Middle frontal gyrus (tissue), 1 donor: ENCODE measurements around the gene TMEM63A.
A peak's percentile ranks its signal among the peaks of the same experiment; 100 is the strongest.
"Not testable (repeated sequence)": the region's sequence is repeated elsewhere in the genome, so short reads cannot be mapped to it uniquely, and the experiment has no call there.

ENCODE experiments used
- DNase-seq: peaks from one replicate; pipeline ENCODE4 v3.0.0-alpha.2; 2015; ENCODE audit warnings: low spot score; ENCODE audit errors: extremely low spot score

TMEM63A gene

GRCh38 chr1:225846331-225847310 lies 35.6 kb downstream of the TMEM63A start:
- no peak for DNase-seq

GRCh38 chr1:225845571-225846259 lies 36.5 kb downstream of the TMEM63A start:
- DNase-seq: no peak

GRCh38 chr1:225845097-225845496 lies 37.1 kb downstream of the TMEM63A start:
- no peak for DNase-seq

- DNase-seq: no peak
Measured at GRCh38 chr1:225844236-225845061, 37.7 kb downstream of the TMEM63A start.

GRCh38 chr1:225843426-225843795 lies 38.8 kb downstream of the TMEM63A start:
- DNase-seq: no peak

GRCh38 chr1:225842788-225843425 lies 39.3 kb downstream of the TMEM63A start:
- no peak for DNase-seq

- no peak for DNase-seq
Measured at GRCh38 chr1:225842074-225842473, 40.1 kb downstream of the TMEM63A start.

- DNase-seq: no peak
Measured at GRCh38 chr1:225840713-225841112, 41.5 kb downstream of the TMEM63A start.

- DNase-seq: no peak
Measured at GRCh38 chr1:225840223-225840610, 42.0 kb downstream of the TMEM63A start.

GRCh38 chr1:225838793-225839192 lies 43.4 kb downstream of the TMEM63A start:
- DNase-seq: no peak

- DNase-seq: not testable (repeated sequence)
Measured at GRCh38 chr1:225836296-225836695, 45.9 kb downstream of the TMEM63A start.

GRCh38 chr1:225835856-225836255 lies 46.3 kb downstream of the TMEM63A start:
- DNase-seq: no peak

- DNase-seq: peak; percentile 7
Measured at GRCh38 chr1:225834417-225835329, 47.5 kb downstream of the TMEM63A start.

GRCh38 chr1:225830841-225831240 lies 51.3 kb downstream of the TMEM63A start:
- no peak for DNase-seq

GRCh38 chr1:225828706-225829345 lies 53.4 kb downstream of the TMEM63A start:
- no peak for DNase-seq

GRCh38 chr1:225827076-225827475 lies 55.1 kb downstream of the TMEM63A start:
- DNase-seq: no peak

- DNase-seq: no peak
Measured at GRCh38 chr1:225825607-225826007, 56.6 kb downstream of the TMEM63A start.

- DNase-seq: no peak
Measured at GRCh38 chr1:225825078-225825477, 57.1 kb downstream of the TMEM63A start.

- no peak for DNase-seq
Measured at GRCh38 chr1:225824533-225824941, 57.6 kb downstream of the TMEM63A start.
